ENCODE measurements around the gene SLC45A3.

DNA sequence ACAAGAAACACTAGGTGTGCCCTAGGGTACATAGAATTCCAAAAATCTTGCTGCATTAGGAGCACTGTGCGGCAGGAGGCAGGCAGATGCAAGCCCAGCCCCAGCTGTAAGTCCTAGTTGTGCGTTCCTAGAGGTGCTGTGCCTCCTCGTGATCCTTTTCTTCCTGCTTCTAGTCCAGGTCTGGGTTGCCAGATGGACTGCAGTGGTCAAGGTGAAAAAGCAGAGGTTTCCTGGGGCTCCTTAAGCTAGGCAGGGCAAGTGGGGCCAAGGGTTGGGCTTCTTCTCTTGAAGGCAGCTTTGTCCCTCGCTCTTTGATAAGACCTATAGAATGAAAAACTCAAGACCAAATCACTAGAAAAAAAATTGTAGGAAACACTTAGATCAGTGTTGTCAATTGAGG lies 21.6 kb upstream of the SLC45A3 start:
- TF ChIP-seq EP300 (IDR thresholded peaks at IDR 0.05; ENCODE audit: borderline replicate concordance in 1 of 2, low read depth in 2 of 2, low read length in 2 of 2) (no peak), CEBPB (IDR thresholded peaks at IDR 0.05; ENCODE audit: low read depth, low read length) (no peak), SAP30 (IDR thresholded peaks at IDR 0.05; ENCODE audit: insufficient read depth, insufficient replicate concordance, low read length) (no peak), SRF (IDR thresholded peaks at IDR 0.05; ENCODE audit: low read depth, low read length) (no peak), TBP (IDR thresholded peaks at IDR 0.05; ENCODE audit: low read depth, low read length) (no peak), GABPA (IDR thresholded peaks at IDR 0.05; ENCODE audit: borderline replicate concordance, insufficient read depth, low read length) (no peak), SIRT6 (IDR thresholded peaks at IDR 0.05; ENCODE audit: low read length) (no peak), POLR2AphosphoS5 (IDR thresholded peaks at IDR 0.05; ENCODE audit: low read depth, low read length) (no peak), EZH2 (IDR thresholded peaks at IDR 0.05; ENCODE audit: low read depth, low read length, severe bottlenecking) (no peak), HDAC6 (IDR thresholded peaks at IDR 0.05; ENCODE audit: low read depth, low read length) (no peak), KDM5A (IDR thresholded peaks at IDR 0.05; ENCODE audit: low read length) (no peak)
- TF ChIP-seq, protein P1, sequence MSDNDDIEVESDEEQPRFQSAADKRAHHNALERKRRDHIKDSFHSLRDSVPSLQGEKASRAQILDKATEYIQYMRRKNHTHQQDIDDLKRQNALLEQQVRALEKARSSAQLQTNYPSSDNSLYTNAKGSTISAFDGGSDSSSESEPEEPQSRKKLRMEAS (IDR thresholded peaks at IDR 0.05), result no peak
- TF ChIP-seq, protein P2, sequence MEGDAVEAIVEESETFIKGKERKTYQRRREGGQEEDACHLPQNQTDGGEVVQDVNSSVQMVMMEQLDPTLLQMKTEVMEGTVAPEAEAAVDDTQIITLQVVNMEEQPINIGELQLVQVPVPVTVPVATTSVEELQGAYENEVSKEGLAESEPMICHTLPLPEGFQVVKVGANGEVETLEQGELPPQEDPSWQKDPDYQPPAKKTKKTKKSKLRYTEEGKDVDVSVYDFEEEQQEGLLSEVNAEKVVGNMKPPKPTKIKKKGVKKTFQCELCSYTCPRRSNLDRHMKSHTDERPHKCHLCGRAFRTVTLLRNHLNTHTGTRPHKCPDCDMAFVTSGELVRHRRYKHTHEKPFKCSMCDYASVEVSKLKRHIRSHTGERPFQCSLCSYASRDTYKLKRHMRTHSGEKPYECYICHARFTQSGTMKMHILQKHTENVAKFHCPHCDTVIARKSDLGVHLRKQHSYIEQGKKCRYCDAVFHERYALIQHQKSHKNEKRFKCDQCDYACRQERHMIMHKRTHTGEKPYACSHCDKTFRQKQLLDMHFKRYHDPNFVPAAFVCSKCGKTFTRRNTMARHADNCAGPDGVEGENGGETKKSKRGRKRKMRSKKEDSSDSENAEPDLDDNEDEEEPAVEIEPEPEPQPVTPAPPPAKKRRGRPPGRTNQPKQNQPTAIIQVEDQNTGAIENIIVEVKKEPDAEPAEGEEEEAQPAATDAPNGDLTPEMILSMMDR (IDR thresholded peaks at IDR 0.05; ENCODE audit: control extremely low read depth in 1 of 3, insufficient read depth in 1 of 3, low read depth in 1 of 3, low read length in 3 of 3), result no peak

Data from H1 (cell line).